ENCODE data around the gene TACC2.

DNA sequence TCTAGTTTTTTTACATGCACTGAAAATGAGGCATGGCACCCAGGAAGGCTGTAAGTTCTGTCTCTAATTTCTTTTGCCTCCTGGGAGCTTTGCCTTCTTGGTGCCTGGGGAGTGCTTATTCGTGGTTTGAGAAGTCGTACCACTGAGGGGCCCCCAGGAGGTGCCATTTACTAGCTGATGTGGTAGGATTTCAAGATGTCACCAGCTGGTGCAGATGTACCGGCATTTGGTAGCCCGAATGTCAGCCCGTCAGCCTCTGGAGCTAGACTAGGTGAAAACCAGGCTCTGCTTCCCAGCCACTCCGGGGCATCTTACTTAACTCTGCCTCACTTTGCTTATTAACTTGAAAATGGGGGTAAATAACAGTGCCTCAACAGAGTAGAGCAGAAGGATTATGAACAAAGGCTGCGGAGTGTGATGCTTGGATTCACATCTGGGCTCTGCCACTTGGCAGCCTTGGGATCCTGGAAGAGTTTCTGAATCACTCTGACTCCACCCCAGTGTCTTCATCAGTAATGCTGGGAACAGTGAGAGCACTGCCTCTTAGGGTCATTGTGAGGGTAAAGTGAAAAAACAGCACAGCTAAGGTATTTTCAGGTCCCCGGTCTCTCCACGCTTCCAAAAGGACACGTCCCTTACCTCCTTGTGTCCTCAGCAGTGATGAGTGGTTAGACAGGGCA, 250.8 kb downstream of the TACC2 start:
- TF ChIP-seq CTCF (IDR thresholded peaks at IDR 0.05) = no peak
- no peak for TF ChIP-seq POLR2A (IDR thresholded peaks at IDR 0.05)

Data from lower leg skin (tissue), 3 donors.